GM10248 (cell line): Measurements from ENCODE around the gene INSRR.

Experiments used
- CTCF ChIA-PET: fragments of 300-600 bp; sonication (Branson Sonifier 250); formaldehyde crosslinking; extraction: SDS; loops from one replicate; lab custom pipeline; 2021; ENCODE audit warnings: antibody characterized with exemption; lab: Yijun Ruan, JAX
- POLR2A ChIA-PET: fragments of 350-650 bp; sonication (Branson Sonifier 250); formaldehyde crosslinking; extraction: SDS; loops from one replicate; lab custom pipeline; 2020; ENCODE audit warnings: antibody characterized with exemption; lab: Yijun Ruan, JAX
- DNase-seq: peaks from one replicate; pipeline ENCODE4 v3.0.0; 2012; ENCODE audit errors: extremely low spot score
- TF ChIP-seq, protein P1 (sequence below): IDR thresholded peaks from 2 replicates; pipeline ENCODE4 v1.5.1; 2012; ENCODE audit warnings: mild to moderate bottlenecking, low read depth; ENCODE audit errors: extremely low read depth, missing control alignments, control extremely low read depth

INSRR gene

DNA sequence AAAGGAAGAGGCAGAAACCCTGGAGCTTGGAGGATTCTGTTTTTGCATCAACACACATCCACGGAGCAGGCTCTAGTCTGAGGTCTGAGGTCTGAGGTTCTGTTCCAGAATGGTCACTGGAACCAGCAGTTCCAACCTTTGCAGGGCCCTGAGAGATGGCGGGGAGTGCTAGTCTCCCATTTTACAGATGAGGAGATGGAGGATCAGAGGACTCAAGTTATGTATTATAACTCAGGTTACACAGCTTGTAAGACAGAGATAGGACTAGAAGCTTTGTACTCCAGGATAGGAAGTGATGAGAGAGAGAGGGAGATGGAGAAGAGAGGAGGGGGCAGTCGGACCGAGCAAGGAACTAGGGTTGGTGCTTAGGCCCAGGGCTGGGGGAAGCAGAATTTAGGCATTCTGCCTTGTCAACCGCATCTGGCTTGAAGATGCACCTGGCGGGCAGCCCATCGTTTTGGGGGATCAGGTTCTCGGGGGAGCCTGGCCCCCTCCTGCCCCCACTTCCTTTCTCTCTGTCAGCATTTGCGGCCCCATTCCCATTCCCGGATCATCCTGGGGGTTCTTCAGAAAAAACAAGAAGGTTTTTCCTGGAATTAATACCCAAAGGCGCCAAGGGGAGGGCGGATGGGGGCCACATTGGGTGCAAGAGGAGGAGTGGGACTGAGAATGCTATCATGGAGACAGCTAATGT, 40.2 kb upstream of the INSRR start:
- CTCF ChIA-PET = interaction anchor here (0.8 to 5.0 kb wide), 6 partner anchors 8 to 173 kb away, joined by 3 to 31 read pairs (median 4); partner anchors contain the start of gene PEAR1

DNA sequence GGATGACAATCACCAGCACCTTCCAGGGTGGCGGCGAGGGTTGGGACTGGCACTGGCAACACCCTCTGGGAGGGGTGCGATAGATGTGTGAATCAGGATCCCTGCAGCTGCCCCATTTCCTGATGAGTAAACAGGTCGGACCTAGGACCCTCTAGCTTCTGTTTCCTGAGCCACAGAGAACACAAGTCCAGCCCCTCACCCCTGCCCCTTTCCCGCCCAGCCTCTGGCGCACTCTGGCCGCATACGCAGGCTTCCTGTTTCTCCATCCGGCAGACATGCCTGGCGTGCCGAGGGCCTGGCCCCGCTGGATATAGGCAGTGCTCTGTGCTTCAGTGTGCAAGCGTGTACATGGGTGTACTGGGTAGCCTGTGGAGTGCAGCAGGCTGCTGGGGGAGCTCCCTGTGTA, 39.2 kb upstream of the INSRR start:
- ChIA-PET POLR2A (no interaction called here), CTCF (interaction anchor here (1.2 to 5.0 kb wide), 3 partner anchors 7 to 172 kb away, joined by 3 to 31 read pairs (median 3); partner anchors contain the start of gene PEAR1)
- no peak for DNase-seq
- TF ChIP-seq, protein P1, sequence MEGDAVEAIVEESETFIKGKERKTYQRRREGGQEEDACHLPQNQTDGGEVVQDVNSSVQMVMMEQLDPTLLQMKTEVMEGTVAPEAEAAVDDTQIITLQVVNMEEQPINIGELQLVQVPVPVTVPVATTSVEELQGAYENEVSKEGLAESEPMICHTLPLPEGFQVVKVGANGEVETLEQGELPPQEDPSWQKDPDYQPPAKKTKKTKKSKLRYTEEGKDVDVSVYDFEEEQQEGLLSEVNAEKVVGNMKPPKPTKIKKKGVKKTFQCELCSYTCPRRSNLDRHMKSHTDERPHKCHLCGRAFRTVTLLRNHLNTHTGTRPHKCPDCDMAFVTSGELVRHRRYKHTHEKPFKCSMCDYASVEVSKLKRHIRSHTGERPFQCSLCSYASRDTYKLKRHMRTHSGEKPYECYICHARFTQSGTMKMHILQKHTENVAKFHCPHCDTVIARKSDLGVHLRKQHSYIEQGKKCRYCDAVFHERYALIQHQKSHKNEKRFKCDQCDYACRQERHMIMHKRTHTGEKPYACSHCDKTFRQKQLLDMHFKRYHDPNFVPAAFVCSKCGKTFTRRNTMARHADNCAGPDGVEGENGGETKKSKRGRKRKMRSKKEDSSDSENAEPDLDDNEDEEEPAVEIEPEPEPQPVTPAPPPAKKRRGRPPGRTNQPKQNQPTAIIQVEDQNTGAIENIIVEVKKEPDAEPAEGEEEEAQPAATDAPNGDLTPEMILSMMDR = no peak

More for the DNA sequence above, 40.2 kb upstream of the INSRR start:
- TF ChIP-seq, protein P1 = no peak
- POLR2A ChIA-PET = no interaction called here
- DNase-seq = no peak

DNA sequence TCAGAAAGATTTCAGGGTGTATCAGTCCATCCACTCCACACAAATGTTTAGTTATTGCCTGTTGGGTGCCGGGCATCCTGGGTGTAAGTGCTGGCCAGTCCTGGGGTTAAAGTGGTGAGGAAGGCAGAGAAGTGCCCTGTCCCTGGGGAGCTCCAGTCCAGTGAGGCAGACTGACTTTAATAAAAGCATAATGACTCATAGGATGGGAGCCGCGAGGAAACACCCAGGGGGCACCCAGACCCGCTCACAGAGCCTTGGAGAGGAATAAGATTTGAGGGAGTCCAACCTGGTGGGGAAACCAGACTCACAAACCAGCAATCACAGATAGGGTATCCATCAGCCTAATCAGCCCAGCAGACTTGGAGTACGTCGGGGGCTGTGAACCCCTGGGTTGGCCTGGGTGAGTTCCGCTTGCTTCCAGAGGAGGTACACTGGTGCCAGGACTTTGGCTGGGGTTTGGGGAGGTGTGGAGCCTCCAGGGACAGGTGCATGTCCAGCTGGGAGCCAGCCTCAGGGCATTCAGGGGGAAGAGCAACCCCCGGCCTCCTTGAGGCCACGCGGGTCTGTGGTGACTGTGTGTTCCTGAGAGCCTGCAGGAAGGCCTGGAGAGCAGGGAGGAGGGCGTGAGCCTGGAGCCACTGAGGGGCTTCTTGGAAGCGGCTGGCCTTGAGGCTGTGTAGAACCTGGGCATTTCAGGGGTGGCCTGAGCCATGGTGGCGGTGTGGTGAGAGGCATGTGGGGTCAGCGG, 38.3 kb upstream of the INSRR start:
- TF ChIP-seq, protein P1 = no peak
- DNase-seq = no peak
- ChIA-PET CTCF (interaction anchor here (1.4 kb wide), 1 partner anchor 171 kb away, joined by 3 read pairs; no protein-coding TSS in a partner anchor), POLR2A (no interaction called here)

DNA sequence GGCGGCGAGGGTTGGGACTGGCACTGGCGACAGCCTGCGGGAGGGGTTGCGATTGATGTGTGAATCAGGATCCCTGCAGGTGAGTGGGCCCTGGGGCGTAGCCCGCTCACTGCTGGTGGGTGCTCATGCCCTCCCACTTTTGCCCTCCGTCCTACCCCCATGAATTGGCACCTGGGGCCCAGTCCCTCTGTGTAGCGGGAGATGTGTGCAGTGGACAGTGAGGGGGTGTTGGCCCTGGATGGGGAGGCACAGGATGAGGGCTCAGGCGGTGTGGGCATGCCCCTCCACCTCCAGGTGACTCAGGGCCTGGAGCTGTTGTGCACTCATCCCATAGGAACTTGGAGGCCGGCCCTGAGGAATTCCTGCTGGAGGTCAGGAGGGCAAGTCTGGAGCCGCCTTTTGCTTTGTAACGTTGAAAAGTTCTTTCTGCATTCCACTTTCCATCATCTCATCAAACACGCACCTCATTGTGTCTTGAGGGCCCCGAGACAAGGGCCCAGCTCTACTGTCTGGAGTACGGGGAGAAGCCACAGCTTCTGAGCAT, 37.6 kb upstream of the INSRR start:
- TF ChIP-seq, protein P1 = no peak
- POLR2A ChIA-PET = no interaction called here
- no peak for DNase-seq
- CTCF ChIA-PET = no interaction called here

DNA sequence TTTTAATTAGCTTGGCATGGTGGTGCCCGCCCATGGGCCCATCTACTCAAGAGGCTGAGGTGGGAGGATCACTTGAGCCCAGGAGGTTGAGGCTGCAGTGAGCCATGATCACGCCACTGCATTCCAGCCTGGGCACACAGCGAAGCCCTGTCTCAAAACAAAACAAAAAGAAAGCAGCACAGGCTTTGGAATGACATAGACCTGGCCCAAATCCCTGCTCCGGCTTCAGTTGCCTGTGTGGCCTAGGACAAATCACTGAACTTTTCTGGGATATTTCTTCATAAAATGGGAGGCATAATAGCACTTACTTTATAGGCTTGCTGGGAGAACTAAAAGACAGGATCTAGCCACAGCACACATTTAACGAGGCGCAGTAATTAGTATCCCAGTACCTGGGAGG, 37.0 kb upstream of the INSRR start:
- ChIA-PET POLR2A (no interaction called here), CTCF (interaction anchor here (1.3 kb wide), 1 partner anchor 85 kb away, joined by 3 read pairs; no protein-coding TSS in a partner anchor)
- DNase-seq = no peak
- TF ChIP-seq, protein P1 = no peak

DNA sequence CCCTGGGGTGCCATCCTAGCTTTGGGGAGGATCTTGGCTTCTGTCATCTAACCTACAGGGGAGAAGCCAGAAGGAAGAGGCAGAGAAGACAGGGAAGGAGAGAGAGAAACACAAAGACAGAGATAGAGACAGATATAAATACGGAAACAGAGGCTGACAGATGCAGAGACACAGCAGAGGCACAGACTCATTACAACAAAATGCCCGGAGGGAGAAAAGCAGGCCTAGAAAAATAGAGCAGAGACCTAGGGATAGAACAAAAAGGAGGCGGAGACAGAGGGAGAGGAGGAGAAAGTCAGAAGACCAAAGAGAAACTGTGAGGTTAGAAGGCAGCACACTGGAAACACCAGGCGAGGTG, 36.5 kb upstream of the INSRR start:
- CTCF ChIA-PET = interaction anchor here (1.3 to 8.6 kb wide), 3 partner anchors 10 to 208 kb away, joined by 3 to 108 read pairs (median 4); no protein-coding TSS in a partner anchor
- POLR2A ChIA-PET = no interaction called here
- TF ChIP-seq, protein P1 = no peak
- DNase-seq = no peak
